Nasal cavity respiratory epithelium epithelial cell of viscerocranial mucosa (primary cell): ENCODE results near the gene CDH10. TPM values are rescaled to one million over a fixed set of nuclear protein-coding genes. Genes with fewer than 3 reads are reported as not detected.

ENCODE experiments used
- total RNA-seq: library from RNA; depleted of rRNA; stranded (reverse); fragments of >200 nt; gene quantifications from 2 replicates; pipeline ENCODE4 v1.2.3, GENCODE V29; 2014

The CDH10 gene
- total RNA-seq: 0.43 TPM in 1 of 2 replicates, not detected in the other

GRCh38 chr5:24644761-24645160 is at the start of gene CDH10:
Gene CDH10, minus strand, starts transcription at chr5:24644978. Its CDS starts 51,488 bp downstream, at chr5:24593490.

